Central memory CD8-positive, alpha-beta T cell (primary cell): Measurements from ENCODE around the gene CSNK1D.

Source experiments
- ATAC-seq: fragments of 150-1000 bp; cut with Tn5 transposase; replicated peaks from 2 replicates; pipeline ENCODE4 v1.10.0; 2022; ENCODE audit warnings: mild to moderate bottlenecking, moderate FRiP score, moderate number of reproducible peaks; ENCODE audit not compliant: poor library complexity, severe bottlenecking; ENCODE audit errors: extremely low read depth
- DNase-seq, 2 donors: peaks; one replicate each; pipeline ENCODE4 v3.0.0; 2021; ENCODE audit warnings: low spot score in 2 of 2
- H3K27ac Mint-ChIP-seq: one replicate; pipeline ENCODE4 v1.8.0; 2022; ENCODE audit warnings: low read depth, mild to moderate bottlenecking, moderate library complexity, mixed read lengths
- H3K27me3 Mint-ChIP-seq: one replicate; pipeline ENCODE4 v1.8.0; 2022; ENCODE audit warnings: mixed read lengths
- H3K36me3 Mint-ChIP-seq: one replicate; pipeline ENCODE4 v1.8.0; 2022; ENCODE audit warnings: mild to moderate bottlenecking, moderate library complexity, mixed read lengths; ENCODE audit not compliant: insufficient read depth
- H3K4me1 Mint-ChIP-seq: one replicate; pipeline ENCODE4 v1.8.0; 2022; ENCODE audit warnings: mixed read lengths
- H3K4me3 Mint-ChIP-seq: one replicate; pipeline ENCODE4 v1.8.0; 2022; ENCODE audit warnings: mild to moderate bottlenecking, moderate library complexity, mixed read lengths
- H3K9me3 Mint-ChIP-seq: one replicate; pipeline ENCODE4 v1.8.0; 2022; ENCODE audit warnings: mixed read lengths

The CSNK1D gene

DNA sequence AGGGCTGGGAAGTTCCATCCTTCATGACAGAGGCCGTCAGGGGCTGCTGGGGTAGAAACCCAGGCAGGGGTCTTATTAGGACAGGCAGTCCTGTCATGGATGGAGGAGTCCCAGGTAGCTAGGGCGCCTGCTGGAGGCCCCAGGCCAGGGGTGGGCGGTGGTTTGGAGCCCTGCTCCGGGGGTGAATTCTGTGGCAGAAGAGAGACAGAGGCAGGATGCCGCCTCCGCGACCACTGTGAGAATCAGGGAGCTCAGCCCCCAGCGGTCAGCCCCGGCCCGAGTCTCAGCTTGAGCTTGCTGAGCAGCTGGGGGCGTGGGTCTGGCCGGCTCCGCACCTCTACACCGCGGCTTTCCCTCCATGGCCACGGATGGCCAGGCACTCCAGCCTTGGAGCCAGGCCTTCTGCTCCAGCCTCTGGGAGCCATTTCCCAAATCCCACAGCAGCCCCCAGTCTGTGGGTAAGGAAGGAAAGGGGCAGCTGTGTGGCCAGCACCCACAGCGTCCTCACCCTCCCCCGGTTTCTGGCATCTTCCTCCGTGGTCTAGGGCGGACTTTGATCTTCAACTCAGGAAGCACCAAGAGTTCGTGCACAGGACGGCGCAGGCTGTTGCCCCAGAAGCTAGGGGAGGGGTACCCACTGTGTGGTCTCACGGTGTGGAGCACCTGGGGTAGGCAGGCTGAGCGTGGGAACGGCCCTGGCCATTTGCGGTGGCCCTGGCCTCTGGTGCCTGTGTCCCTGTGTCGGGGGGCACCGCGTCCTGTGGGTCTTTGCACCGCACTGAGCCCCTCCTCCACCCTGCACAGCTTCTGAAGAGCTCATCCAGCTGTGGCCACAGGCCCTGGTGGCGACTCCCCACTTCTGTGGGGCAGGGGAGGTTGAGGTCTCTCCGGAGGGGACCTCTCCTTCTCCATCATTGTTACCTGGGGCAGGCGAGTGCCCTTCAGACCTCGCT, 29.8 kb upstream of the CSNK1D start:
- DNase-seq (no peak), ATAC-seq (peak; percentile 39)
- Mint-ChIP-seq H3K4me1 (peaks cover 65% of the 10 kb centered on the region), H3K4me3 (peak overlapping the region; percentile 80), H3K36me3 (peaks cover 9% of the 10 kb centered on the region), H3K27ac (peak overlapping the region; percentile 99), H3K27me3 (no peaks in the 10 kb centered on the region), H3K9me3 (no peaks in the 10 kb centered on the region)

- H3K27me3 Mint-ChIP-seq, result no peaks in the 10 kb centered on the region
- peak overlapping the region; percentile 99 for H3K27ac Mint-ChIP-seq
- peaks cover 72% of the 10 kb centered on the region for H3K4me1 Mint-ChIP-seq
- H3K9me3 Mint-ChIP-seq, result no peaks in the 10 kb centered on the region
- peaks cover 15% of the 10 kb centered on the region for H3K36me3 Mint-ChIP-seq
- ATAC-seq, result no peak
- H3K4me3 Mint-ChIP-seq, result peak overlapping the region; percentile 80
- DNase-seq, result no peak
These were observed 29.1 kb upstream of the CSNK1D start for GRCh38 chr17:82302568-82302963.

GRCh38 chr17:82301916-82302567, 28.5 kb upstream of the CSNK1D start:
- Mint-ChIP-seq H3K4me1 (peaks cover 76% of the 10 kb centered on the region), H3K36me3 (peaks cover 19% of the 10 kb centered on the region), H3K4me3 (peak overlapping the region; percentile 80), H3K9me3 (no peaks in the 10 kb centered on the region), H3K27ac (peak overlapping the region; percentile 99), H3K27me3 (no peaks in the 10 kb centered on the region)
- DNase-seq (no peak), ATAC-seq (no peak)

- Mint-ChIP-seq H3K4me1 (peaks cover 75% of the 10 kb centered on the region), H3K9me3 (no peaks in the 10 kb centered on the region), H3K27me3 (no peaks in the 10 kb centered on the region), H3K27ac (peak overlapping the region; percentile 99), H3K36me3 (peaks cover 24% of the 10 kb centered on the region), H3K4me3 (peak overlapping the region; percentile 80)
- DNase-seq, result no peak
- ATAC-seq, result no peak
These were observed 27.9 kb upstream of the CSNK1D start for GRCh38 chr17:82301300-82301915.

DNA sequence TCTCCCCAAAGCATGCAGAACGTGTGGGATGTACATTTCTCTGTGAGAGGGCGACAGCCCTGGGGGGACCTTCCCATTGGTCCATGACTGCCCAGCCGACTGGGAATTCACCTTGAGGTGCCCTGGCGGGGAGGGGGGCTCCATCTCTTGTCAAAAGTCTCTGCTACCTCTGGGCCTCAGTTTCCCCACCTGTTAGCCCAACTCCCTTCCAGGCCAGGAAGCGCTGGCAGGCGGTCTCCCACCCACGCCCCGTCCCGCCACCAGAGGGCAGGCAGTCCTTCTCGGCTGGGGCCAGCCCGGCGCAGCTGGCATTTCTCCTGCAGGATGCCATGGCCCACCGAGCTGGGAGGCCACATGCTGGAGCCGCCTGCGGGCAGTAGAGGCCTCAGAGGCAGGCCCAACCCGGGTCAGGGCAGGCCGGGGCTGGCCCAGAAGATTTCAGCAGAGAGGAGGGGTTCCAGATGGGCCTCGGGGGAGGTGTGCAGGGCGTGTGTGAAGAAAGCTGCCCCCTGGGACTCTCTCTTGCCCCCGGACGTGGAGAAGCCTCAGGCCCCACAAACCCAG, 27.3 kb upstream of the CSNK1D start:
- H3K4me3 Mint-ChIP-seq, result peak overlapping the region; percentile 80
- no peaks in the 10 kb centered on the region for H3K9me3 Mint-ChIP-seq
- no peaks in the 10 kb centered on the region for H3K27me3 Mint-ChIP-seq
- H3K4me1 Mint-ChIP-seq, result peaks cover 73% of the 10 kb centered on the region
- DNase-seq, result no peak
- peaks cover 24% of the 10 kb centered on the region for H3K36me3 Mint-ChIP-seq
- peak overlapping the region; percentile 99 for H3K27ac Mint-ChIP-seq
- no peak for ATAC-seq

DNA sequence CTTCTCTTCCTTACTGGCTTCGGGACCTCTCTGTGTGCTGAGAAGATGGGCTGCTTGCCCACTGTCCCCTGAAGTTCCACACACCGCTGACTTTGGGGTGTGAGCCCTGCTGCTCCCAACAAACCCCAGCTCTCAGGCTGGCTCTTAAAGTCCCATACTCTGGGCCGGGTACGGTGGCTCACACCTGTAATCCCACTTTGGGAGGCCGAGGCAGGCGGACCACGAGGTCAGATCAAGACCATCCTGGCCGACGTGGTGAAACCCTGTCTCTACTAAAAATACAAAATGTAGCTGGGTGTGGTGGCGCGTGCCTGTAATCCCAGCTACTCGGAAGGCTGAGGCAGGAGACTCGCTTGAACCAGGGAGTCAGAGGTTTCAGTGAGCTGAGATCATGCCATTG, 26.7 kb upstream of the CSNK1D start:
- H3K36me3 Mint-ChIP-seq, result peaks cover 24% of the 10 kb centered on the region
- H3K27me3 Mint-ChIP-seq, result no peaks in the 10 kb centered on the region
- ATAC-seq, result no peak
- peak overlapping the region; percentile 99 for H3K27ac Mint-ChIP-seq
- H3K4me1 Mint-ChIP-seq, result peaks cover 68% of the 10 kb centered on the region
- peak overlapping the region; percentile 80 for H3K4me3 Mint-ChIP-seq
- no peaks in the 10 kb centered on the region for H3K9me3 Mint-ChIP-seq
- no peak for DNase-seq

DNA sequence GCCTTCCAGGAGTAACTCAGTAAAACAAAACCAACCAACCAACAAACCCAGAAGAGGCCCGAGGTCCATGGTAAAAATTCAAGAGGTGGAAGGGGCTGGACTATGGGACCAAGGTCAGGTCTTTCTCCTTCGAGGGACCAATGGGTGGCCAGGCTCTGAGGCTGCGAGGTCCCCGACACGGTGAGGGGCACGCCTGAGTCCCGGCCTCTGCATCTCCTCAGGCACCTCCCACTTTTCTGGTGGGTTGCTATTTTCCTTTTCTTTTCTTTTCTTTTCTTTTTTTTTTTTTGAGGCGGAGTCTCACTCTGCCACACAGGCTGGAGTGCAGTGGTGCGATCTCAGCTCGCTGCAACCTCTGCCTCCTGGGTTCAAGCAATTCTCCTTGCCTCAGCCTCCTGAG, 26.0 kb upstream of the CSNK1D start:
- Mint-ChIP-seq H3K27me3 (no peaks in the 10 kb centered on the region), H3K36me3 (peaks cover 27% of the 10 kb centered on the region), H3K27ac (peak overlapping the region; percentile 99), H3K9me3 (no peaks in the 10 kb centered on the region), H3K4me3 (peak overlapping the region; percentile 90), H3K4me1 (peaks cover 73% of the 10 kb centered on the region)
- no peak for ATAC-seq
- no peak for DNase-seq

- DNase-seq, result no peak
- Mint-ChIP-seq H3K27ac (peak overlapping the region; percentile 99), H3K4me1 (peaks cover 74% of the 10 kb centered on the region), H3K36me3 (peaks cover 31% of the 10 kb centered on the region), H3K4me3 (peak overlapping the region; percentile 90), H3K27me3 (no peaks in the 10 kb centered on the region), H3K9me3 (no peaks in the 10 kb centered on the region)
- ATAC-seq, result no peak
These were observed 25.3 kb upstream of the CSNK1D start for GRCh38 chr17:82298538-82299421.

- no peaks in the 10 kb centered on the region for H3K27me3 Mint-ChIP-seq
- peak; percentile 82 for ATAC-seq
- H3K27ac Mint-ChIP-seq, result peak overlapping the region; percentile 99
- H3K4me1 Mint-ChIP-seq, result peaks cover 66% of the 10 kb centered on the region
- peak overlapping the region; percentile 90 for H3K4me3 Mint-ChIP-seq
- H3K36me3 Mint-ChIP-seq, result peaks cover 32% of the 10 kb centered on the region
- peak; percentile 81 to 96 for DNase-seq
- no peaks in the 10 kb centered on the region for H3K9me3 Mint-ChIP-seq
These were observed 24.4 kb upstream of the CSNK1D start for GRCh38 chr17:82297714-82298537.

DNA sequence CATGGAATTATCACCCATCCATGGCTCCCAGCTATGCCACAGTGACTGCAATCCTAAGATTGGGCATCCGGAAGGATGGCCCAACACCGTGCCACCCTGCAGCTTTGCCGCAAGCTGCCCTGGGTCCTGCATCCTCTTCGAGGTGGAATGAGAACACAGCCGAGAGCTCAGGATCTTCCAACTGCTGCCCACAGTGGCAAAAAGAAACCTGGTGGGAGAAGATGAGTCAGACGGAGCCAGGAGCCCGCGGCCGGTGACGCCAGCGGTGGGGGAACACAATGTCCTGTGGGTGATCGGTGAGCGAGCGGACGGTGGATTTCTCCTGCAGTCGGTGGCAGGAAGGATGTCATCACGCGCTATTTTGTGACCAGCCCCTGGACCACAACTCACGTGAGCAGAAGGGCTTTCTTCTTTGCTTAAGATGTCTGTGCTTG, 23.8 kb upstream of the CSNK1D start:
- peak; percentile 42 for ATAC-seq
- Mint-ChIP-seq H3K4me1 (peaks cover 67% of the 10 kb centered on the region), H3K27ac (peak overlapping the region; percentile 99), H3K4me3 (peak overlapping the region; percentile 90), H3K36me3 (peaks cover 36% of the 10 kb centered on the region), H3K9me3 (no peaks in the 10 kb centered on the region), H3K27me3 (no peaks in the 10 kb centered on the region)
- peak; percentile 72 to 86 for DNase-seq
